Measurements from ENCODE around the gene FGF22. TPM values are rescaled to one million over a fixed set of nuclear protein-coding genes. Genes with fewer than 3 reads are reported as not detected.
A peak's percentile ranks its signal among the peaks of the same experiment; 100 is the strongest.

The FGF22 gene
- total and polyA plus RNA-seq, 9 donors: 0.23 to 4.4 (median 2.3) TPM; not detected in 1

GRCh38 chr19:629961-630714, 9.5 kb upstream of the FGF22 start:
- intact Hi-C loops (cut with DNase I): loop anchor here in 1 of 4 donors (10.0 kb wide), 1 partner anchor 95 kb away; the partner anchor contains the start of gene CDC34
- 87 to 91% (median 89%) methylated on average over 30 of the region's 30 CpGs for WGBS, 3 donors
- no peaks in the 10 kb centered on the region for H3K36me3 ChIP-seq
- TF ChIP-seq CTCF (IDR thresholded peaks at IDR 0.05): no peak
- no peak for TF ChIP-seq POLR2A (IDR thresholded peaks at IDR 0.05)
- no peak for TF ChIP-seq EP300 (IDR thresholded peaks at IDR 0.05)
- H3K27me3 ChIP-seq: no peaks in the 10 kb centered on the region
- peak in 1 of 5 donors; percentile 32 for DNase-seq
- H3K4me1 ChIP-seq (ENCODE audit: insufficient read depth): peaks cover 12% of the 10 kb centered on the region
- H3K4me3 ChIP-seq: no peak overlapping the region
- no peaks in the 10 kb centered on the region for H3K9me3 ChIP-seq
- H3K27ac ChIP-seq: no peak overlapping the region

DNA sequence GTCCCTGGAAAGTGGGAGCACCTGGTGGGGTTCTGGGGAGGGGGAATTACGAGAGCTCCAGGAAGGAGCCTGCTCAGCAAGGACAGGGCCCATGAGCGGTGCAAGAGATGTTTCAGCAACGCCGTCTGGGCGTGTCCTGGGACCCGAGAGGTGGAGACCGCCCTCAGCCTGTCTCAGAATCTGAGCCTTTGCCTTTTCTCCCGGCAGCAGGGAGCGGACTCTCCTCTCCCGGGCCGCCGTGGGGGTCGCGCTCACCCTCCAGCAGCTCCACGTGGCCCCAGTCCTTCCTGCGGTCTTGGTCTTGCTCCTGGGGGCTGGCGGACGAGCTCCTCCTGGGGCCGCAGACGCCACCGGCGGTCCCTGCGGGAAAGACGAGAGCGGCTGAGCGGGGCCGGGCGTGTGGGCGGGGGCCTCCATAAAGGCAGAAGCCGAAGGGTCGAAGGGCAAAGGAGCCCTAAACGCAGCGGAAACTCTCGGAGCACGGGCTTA, 7.1 kb upstream of the FGF22 start:
- intact Hi-C loops (cut with DNase I): no loop called here
- 2% methylated on average over 35 of the region's 35 CpGs for WGBS, 3 donors
- no peak for TF ChIP-seq CTCF (IDR thresholded peaks at IDR 0.05)

DNA sequence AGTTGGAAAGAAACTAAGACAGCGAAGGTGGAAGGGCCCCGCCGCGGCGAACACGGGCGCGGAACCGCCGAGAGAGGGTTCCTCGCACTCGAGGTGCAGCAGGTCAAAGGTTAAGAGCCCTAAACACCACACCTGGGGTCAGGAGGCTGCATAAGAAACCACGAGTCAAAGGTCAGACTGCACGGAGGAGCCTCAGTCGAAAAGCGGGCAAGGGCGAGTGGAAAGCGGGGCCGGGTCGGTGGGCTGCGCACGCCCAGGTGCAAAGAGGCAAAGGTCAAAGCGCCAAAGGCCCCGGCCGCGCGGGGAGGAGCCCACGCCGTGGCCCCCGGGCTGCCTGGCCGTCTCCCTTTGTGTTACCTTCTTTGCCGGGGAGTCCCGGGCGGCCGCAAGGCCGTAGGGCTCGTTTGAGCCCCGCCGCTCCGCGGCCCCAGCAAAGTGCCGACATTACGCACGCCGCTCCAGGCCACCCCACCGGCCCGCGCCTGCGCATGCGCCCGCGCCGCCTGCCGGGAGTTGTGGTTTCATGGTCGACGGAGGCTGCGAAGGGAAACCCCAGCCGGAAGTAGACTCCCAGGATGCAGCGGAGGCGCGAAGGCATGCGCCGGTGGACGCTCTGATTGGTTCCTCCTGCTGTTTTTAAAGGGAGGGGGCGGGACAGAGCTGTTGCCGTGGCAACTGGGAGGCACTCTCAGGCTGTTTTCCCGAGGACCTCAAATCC, 6.5 kb upstream of the FGF22 start, which contains the start of gene POLRMT:
TSS of gene POLRMT (minus strand) at position 470 of the 718 bp plus-strand sequence. CDS start at position 445, 25 bp downstream.
- peak in 2 of 3 donors; percentile 27 to 34 for TF ChIP-seq CTCF (IDR thresholded peaks at IDR 0.05)
- no peak for TF ChIP-seq EP300 (IDR thresholded peaks at IDR 0.05)
- peaks cover 12% of the 10 kb centered on the region for H3K4me1 ChIP-seq (ENCODE audit: insufficient read depth)
- WGBS, 3 donors: 0 to 1% (median 0%) methylated on average over 67 of the region's 67 CpGs
- DNase-seq: peak; percentile 98 to 99 (median 98)
- no peaks in the 10 kb centered on the region for H3K36me3 ChIP-seq
- no peaks in the 10 kb centered on the region for H3K27me3 ChIP-seq
- H3K27ac ChIP-seq: no peak within 1 kb of the TSS
- peak within 1 kb of the TSS; percentile 90 for H3K4me3 ChIP-seq
- intact Hi-C loops (cut with DNase I): no loop called here
- H3K9me3 ChIP-seq: no peaks in the 10 kb centered on the region

More for the DNA sequence above, 7.1 kb upstream of the FGF22 start:
- Histone ChIP-seq H3K27me3 (no peaks in the 10 kb centered on the region), H3K4me1 (ENCODE audit: insufficient read depth) (peaks cover 12% of the 10 kb centered on the region), H3K4me3 (peak overlapping the region; percentile 90), H3K9me3 (no peaks in the 10 kb centered on the region), H3K27ac (no peak overlapping the region), H3K36me3 (no peaks in the 10 kb centered on the region)
- DNase-seq: no peak

- intact Hi-C loops (cut with DNase I): no loop called here
- 18 to 22% (median 20%) methylated on average over 32 of the region's 32 CpGs for WGBS, 3 donors
- Histone ChIP-seq H3K27ac (no peak overlapping the region), H3K4me1 (ENCODE audit: insufficient read depth) (peaks cover 18% of the 10 kb centered on the region), H3K9me3 (no peaks in the 10 kb centered on the region), H3K4me3 (peak overlapping the region; percentile 90), H3K27me3 (no peaks in the 10 kb centered on the region), H3K36me3 (no peaks in the 10 kb centered on the region)
- TF ChIP-seq EP300 (IDR thresholded peaks at IDR 0.05) (no peak), CTCF (IDR thresholded peaks at IDR 0.05) (no peak), POLR2A (IDR thresholded peaks at IDR 0.05) (no peak)
- DNase-seq: no peak
Observed at GRCh38 chr19:633786-634639, 5.7 kb upstream of the FGF22 start.

Measured in ovary (tissue), 9 donors.